ENCODE results near the gene ZMYND8. TPM values are rescaled to one million over a fixed set of nuclear protein-coding genes. Genes with fewer than 3 reads are reported as not detected.

ZMYND8 gene
- total RNA-seq: 10 to 100 TPM; 62.1 to 64.9 (median 62.1) TPM
- long read RNA-seq, donor 1, partial matches to known transcripts: 34 of 52 reads
- long read RNA-seq, donor 1, other reads (novel, unspliced or antisense): 13 of 52 reads
- long read RNA-seq, donor 2, partial matches to known transcripts: 5 of 15 reads
- long read RNA-seq, donor 2, other reads (novel, unspliced or antisense): 8 of 15 reads

GRCh38 chr20:47356526-47357295 lies at the start of gene ZMYND8:
Gene ZMYND8 (minus strand): TSS chr20:47356699. CDS start chr20:47356670, 29 bp downstream.
- TF ChIP-seq, protein P1, sequence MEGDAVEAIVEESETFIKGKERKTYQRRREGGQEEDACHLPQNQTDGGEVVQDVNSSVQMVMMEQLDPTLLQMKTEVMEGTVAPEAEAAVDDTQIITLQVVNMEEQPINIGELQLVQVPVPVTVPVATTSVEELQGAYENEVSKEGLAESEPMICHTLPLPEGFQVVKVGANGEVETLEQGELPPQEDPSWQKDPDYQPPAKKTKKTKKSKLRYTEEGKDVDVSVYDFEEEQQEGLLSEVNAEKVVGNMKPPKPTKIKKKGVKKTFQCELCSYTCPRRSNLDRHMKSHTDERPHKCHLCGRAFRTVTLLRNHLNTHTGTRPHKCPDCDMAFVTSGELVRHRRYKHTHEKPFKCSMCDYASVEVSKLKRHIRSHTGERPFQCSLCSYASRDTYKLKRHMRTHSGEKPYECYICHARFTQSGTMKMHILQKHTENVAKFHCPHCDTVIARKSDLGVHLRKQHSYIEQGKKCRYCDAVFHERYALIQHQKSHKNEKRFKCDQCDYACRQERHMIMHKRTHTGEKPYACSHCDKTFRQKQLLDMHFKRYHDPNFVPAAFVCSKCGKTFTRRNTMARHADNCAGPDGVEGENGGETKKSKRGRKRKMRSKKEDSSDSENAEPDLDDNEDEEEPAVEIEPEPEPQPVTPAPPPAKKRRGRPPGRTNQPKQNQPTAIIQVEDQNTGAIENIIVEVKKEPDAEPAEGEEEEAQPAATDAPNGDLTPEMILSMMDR (IDR thresholded peaks at IDR 0.05): no peak
- H3K4me3 ChIP-seq: no peak within 1 kb of the TSS
- H3K4me1 ChIP-seq (ENCODE audit: low read depth): peaks cover 98% of the 10 kb centered on the region
- intact Hi-C loops (cut with DNase I, micrococcal nuclease): loop anchor here (2.0 to 5.0 kb wide), 2 partner anchors 38 to 39 kb away; no protein-coding TSS in a partner anchor
- no peaks in the 10 kb centered on the region for H3K36me3 ChIP-seq (ENCODE audit: low read depth)
- DNase-seq (peak; percentile 92 to 99 (median 96)), ATAC-seq (peak; percentile 68)
- H3K9me3 ChIP-seq: no peaks in the 10 kb centered on the region

DNA sequence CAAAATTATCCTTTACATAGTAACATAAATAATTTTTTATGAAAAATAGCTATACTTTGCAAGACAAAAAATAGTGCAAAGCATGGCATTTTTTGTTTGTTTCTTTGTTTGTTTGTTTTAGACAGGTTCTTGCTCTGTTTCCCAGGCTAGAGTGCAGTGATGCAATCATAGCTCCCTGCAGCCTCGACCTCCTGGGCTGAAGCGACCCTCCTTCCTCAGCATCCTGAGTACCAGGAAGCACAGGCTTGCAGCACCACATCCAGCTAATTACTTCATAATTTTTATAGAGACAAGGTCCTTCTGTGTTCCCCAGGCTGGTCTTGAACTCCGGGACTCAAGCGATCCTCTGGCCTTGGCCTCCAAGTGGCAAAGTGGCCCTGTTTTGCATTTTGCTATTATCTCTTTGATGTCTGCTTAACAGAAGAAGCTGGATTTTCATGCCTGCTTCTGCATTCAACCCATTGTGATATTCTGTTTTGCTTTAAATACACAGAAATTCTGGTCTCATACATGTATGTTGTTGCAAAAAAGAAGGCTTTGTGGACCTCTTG lies 49.4 kb upstream of the ZMYND8 start:
- H3K4me1 ChIP-seq (ENCODE audit: low read depth): no peaks in the 10 kb centered on the region
- intact Hi-C loops (cut with DNase I, micrococcal nuclease): no loop called here
- DNase-seq (no peak), ATAC-seq (no peak)
- no peaks in the 10 kb centered on the region for H3K9me3 ChIP-seq
- H3K36me3 ChIP-seq (ENCODE audit: low read depth): no peaks in the 10 kb centered on the region
- TF ChIP-seq, protein P1 (IDR thresholded peaks at IDR 0.05): no peak
- H3K4me3 ChIP-seq: no peak overlapping the region

DNA sequence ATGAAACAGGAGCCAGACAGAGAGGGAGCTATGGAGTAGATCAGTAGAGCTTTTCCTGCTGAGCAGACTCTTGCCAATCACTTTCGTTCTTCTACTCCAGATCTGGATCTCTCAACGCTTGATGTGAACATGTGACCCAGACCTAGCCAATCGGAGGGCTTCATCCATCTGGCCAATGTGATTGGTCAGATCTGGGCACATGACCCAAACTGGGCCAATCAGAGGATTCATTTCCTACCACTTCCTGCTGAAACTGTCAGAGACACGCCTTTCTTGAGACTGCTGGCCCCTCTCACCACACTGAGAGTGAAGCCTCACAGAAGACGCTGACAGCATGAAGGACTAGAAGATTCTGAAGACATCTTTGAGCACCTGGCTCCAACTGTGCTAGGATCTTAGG lies 44.2 kb upstream of the ZMYND8 start:
- no peak for ATAC-seq
- intact Hi-C loops (cut with DNase I, micrococcal nuclease): no loop called here
- H3K9me3 ChIP-seq: no peaks in the 10 kb centered on the region
- no peaks in the 10 kb centered on the region for H3K36me3 ChIP-seq (ENCODE audit: low read depth)
- no peak overlapping the region for H3K4me3 ChIP-seq
- no peak for DNase-seq
- TF ChIP-seq, protein P1 (IDR thresholded peaks at IDR 0.05): no peak
- H3K4me1 ChIP-seq (ENCODE audit: low read depth): no peaks in the 10 kb centered on the region

- no peak for ATAC-seq
Measured at GRCh38 chr20:47397652-47398301, 41.3 kb upstream of the ZMYND8 start.

More at GRCh38 chr20:47397652-47398301, 41.3 kb upstream of the ZMYND8 start:
- no peak for DNase-seq
- intact Hi-C loops (cut with DNase I, micrococcal nuclease): loop anchor here in 1 of 2 donors (10.0 kb wide), 1 partner anchor 227 kb away; no protein-coding TSS in a partner anchor
- Histone ChIP-seq H3K36me3 (ENCODE audit: low read depth) (no peaks in the 10 kb centered on the region), H3K4me1 (ENCODE audit: low read depth) (no peaks in the 10 kb centered on the region), H3K9me3 (no peaks in the 10 kb centered on the region), H3K4me3 (no peak overlapping the region)
- TF ChIP-seq, protein P1 (IDR thresholded peaks at IDR 0.05): no peak
